Cardiac fibroblast (primary cell): ENCODE data around the gene CNOT1.

ENCODE experiments used
- DNase-seq, 2 donors: peaks; one replicate each; pipeline versions ENCODE4 v3.0.0 to v3.0.0-alpha.2; 2010; ENCODE audit warnings: low read depth in 2 of 2
- H3K4me3 ChIP-seq, 2 donors: replicated peaks in 1 of 2; 1 replicate in 1 of 2; 2 replicates in 1 of 2; pipeline ENCODE4 v1.5.1; 2011; ENCODE audit warnings: low read depth in 2 of 2, low read length in 2 of 2, mild to moderate bottlenecking in 2 of 2, moderate library complexity in 1 of 2
- CTCF ChIP-seq: IDR thresholded peaks from one replicate; pipeline ENCODE4 v1.5.1; 2011; ENCODE audit warnings: low read depth, mild to moderate bottlenecking, low read length, inconsistent platforms

Gene CNOT1

DNA sequence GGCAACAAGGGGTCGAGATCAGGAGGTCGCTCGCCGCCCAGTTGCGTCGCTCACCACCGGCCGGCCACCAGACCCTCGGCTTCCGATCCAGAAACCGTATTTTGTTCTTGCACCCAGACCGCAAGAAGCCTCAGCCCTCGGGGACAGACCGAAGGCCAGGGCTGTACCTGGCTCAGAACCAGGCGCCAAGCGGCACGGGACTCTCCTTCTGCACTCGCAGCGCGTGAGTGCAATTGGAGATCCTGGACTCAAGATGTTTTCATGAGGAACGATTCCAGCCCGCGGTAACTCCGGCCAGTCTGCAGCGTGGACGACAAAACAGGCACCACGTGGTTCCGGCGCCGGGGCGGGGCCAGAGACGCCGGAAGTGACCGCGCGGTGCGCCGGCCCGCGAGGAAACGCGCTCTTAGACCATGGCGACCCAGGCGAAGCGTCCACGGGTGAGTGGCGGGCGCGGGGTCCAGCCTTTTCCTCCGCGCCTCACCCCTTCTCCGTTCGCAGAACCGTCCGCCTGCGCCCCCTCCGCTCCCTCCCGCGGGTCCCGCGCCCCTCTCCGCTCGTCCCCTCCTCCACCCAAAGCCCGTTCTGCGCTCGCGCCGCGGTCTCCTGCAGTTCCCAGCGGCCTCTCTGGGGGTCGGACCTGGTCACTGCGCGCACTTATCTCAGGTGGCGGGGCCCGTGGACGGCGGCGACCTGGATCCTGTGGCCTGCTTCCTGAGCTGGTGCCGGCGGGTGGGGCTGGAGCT is 114.3 kb downstream of the CNOT1 start, which contains the start of gene SETD6:
Gene SETD6 (plus strand): TSS at position 393 of the 746 bp plus-strand sequence. CDS start 21 bp downstream, at position 414.
- DNase-seq: peak; percentile 85 to 89
- H3K4me3 ChIP-seq: peak within 1 kb of the TSS; percentile 75 to 80
- TF ChIP-seq CTCF: peak; percentile 19

DNA sequence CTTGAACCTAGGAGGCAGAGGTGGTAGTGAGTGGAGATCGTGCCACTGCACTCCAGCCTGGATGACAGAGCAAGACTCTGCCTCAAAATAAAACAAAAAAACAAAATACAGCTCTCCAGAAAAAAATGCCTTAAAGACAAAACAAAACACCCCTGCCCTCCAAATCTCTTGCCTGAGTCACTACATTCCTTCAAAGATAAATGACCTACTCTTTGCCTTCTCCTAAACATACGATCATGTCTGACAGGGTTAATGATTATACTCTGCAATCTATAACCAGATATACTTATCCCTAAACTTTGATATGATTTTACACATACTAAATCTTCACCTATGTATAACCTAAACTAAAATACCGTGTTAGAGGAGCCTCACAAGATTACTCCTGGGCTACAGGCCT is 115.8 kb downstream of the CNOT1 start:
- no peak overlapping the region for H3K4me3 ChIP-seq
- DNase-seq: peak in 1 of 2 donors; percentile 34
- TF ChIP-seq CTCF: no peak

- no peak overlapping the region for H3K4me3 ChIP-seq
- peak; percentile 77 for TF ChIP-seq CTCF
- DNase-seq: peak; percentile 66 to 71
Observed at GRCh38 chr16:58511933-58512815, 117.5 kb downstream of the CNOT1 start.

DNA sequence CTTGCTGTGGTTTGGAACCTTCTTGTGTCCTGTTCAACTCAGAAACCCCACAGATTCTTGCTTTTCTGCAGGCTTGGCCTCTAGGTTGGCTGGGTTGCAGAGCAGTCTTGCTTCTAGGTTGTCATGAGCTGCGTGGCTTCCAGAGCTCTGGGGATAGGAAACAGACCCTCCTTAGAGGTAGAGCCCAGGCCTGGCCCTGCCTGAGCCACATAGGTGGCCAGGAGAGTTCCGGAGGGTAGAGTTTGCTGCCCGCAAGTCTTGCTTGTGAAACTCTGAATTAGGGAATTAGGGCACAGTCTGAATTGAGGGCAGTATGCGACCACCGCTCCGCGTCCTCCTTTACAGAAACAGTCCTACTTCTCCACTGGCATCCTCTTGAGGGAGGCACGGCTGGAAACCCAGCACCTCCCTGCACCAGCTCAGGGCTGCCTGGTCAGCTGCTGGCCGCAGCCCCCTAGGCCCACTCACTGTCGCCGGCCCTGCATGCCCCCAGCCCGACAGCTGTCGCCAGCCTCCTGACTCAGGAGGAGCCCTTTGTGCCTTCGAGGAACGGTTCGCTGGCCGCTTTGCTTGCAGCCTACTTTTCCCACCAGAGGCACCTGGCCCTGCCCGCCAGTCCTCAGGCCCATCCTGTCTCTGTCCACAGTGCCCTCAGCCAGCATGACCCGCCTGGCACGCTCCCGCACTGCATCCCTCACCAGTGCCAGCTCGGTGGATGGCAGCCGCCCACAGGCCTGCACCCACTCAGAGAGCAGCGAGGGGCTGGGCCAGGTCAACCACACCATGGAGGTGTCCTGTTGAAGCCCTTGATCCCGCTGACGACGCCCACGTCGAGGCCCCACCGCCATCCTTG is 118.6 kb downstream of the CNOT1 start:
- H3K4me3 ChIP-seq: no peak overlapping the region
- no peak for DNase-seq
- TF ChIP-seq CTCF: no peak

DNA sequence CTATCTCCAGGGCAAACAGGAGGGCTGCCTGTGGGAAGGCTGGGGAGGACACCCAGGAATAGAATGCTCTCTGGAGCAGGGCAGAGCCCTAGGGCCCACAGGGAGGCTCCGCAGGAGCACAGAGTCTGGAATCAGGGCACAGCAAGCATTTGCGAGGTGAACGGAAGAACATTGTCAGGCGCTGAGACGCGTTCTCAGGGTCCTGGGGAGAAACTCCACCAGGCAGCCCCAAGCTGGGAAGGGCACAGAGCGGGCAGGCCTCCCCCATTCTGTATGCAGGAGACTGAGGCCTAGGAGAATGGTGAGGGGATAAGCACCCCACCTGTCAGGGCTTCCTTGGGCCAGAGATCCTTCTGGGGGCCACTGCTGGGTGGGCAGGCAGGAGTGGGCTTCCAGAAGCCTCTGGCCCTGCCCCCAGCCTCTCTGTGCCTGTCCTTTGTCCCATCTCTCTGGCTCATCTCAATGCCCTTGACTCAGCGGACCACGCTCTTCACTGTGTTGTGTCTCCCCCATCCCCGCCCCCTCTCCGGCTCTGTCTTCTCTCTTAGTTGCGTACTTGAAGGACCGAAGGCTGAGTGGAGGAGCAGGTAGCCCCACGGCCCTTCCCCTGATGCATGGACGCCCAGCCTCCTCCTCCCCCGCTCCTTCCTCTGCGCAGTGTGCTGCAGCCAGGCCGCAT is 119.4 kb downstream of the CNOT1 start:
- no peak for DNase-seq
- no peak overlapping the region for H3K4me3 ChIP-seq
- TF ChIP-seq CTCF: no peak
